GF-D8 (cell line): ENCODE measurements around the gene RTN4RL1.

Experiments used
- DNase-seq: peaks from one replicate; lab custom pipeline; 2025; lab: John Stamatoyannopoulos, UW

The RTN4RL1 gene

DNA sequence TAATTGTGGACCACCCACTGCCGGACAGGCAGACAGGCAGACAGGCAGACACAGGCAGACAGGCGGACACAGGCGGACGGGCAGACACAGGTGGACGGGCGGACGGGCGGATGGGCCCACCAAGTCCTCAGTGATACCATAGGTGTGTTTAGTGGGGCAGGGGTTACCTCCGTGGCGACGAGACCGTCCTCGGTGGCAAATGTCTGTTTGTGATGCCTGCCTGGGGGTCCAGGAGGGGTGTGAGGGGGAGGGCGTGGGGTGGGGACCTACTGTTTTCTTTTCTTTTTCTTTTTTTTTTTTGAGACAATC lies 76.7 kb downstream of the RTN4RL1 start:
- DNase-seq, result no peak

DNA sequence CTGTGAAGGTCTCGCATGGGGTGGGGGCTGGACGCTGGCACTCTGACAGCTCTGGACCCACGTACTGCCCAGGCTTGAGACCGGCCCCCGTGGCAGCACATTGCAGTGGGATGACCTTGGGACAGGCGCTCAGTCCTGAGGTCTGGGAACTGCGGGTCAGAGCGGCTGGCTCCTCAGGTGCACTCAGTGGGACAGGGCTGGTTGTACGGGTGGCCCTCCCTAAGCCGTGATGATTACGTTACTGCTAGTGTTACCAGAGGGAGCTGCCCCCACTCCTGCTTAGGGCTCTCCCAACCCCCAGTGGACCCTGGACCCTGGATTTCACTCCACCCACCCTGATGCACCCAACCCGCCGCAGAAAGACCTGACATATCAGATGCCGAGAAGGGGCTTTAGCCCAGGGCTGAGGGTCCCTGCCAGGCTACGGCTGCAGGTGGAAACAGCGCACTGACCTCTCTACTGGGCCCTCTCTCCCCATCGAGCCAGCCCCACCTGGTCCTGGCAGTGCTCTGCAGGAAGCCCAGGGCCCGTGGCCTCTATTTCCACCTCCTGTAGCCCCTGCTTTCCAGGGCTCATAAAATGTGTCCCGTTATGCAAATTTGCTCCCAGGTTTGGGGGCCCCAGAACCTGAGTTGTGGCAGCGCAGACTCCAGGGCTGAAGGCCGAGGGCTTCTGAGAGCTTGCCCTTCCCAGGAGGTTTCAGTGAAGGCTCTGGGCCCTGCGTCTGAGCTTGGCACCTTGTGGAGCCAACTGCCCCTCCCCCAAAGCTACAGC lies 77.2 kb downstream of the RTN4RL1 start:
- DNase-seq, result no peak

GRCh38 chr17:1947229-1947742 lies 77.8 kb downstream of the RTN4RL1 start:
- no peak for DNase-seq

- DNase-seq, result no peak
These were observed 78.9 kb downstream of the RTN4RL1 start for GRCh38 chr17:1946021-1946932.

DNA sequence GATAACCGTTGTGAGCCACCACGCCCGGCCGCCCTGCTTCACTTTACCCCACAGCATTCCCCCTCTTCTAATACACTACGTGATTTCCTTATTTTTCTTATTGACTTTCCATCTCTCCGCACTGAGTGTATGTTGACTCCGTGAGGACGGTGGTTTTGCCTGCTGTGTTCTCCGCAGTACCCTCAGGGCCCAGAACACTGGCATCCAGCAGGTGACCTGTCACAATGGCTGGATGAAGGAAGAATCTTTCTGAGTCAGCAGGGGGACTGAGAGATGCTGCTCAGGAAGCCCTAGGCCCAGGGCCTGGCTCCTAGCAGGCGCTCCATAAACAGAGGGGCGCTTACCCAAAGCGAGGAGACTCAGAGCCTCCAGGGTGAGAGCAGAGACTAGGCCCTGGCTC lies 79.5 kb downstream of the RTN4RL1 start:
- DNase-seq, result no peak

- no peak for DNase-seq
These were observed 81.7 kb downstream of the RTN4RL1 start for GRCh38 chr17:1943436-1943831.

DNA sequence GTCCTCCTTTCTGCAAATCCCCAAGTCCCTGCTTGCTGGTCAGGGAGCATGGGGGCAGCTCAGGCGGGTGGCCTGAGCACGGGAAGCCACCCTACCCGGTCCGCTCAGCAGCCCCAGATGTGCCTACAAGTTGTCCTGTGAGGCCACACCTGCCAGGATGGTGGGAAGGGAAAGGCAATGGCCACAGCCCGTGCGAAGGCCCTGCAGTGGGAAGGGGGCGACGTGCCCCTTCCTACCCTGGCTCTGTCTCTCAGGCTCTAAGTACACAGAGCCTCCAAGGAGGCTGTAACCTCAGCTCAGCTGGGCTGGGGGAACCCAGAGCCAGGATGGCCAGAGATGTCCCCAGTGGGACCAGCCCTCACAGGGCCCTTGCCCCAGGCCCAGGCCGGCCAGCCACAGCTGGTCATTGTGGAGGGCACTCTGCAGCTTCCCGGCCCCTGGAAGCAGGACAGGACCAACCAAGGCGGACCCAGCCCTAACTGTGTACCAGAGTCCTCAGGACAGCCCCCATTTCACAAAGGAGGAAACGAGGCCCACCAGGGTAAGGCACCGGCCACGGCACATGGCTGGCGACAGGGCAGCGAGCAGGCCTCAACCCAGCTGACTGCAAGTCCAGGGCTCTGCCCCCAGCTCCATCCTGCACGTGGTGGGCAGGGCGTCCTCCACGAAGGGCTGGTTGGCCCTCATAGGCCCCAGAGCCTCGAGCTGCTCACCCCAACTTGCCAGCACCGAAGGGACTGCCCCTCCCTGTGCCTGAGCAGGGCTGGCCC lies 82.3 kb downstream of the RTN4RL1 start:
- no peak for DNase-seq

- no peak for DNase-seq
These were observed 83.1 kb downstream of the RTN4RL1 start for GRCh38 chr17:1942066-1942365.

DNA sequence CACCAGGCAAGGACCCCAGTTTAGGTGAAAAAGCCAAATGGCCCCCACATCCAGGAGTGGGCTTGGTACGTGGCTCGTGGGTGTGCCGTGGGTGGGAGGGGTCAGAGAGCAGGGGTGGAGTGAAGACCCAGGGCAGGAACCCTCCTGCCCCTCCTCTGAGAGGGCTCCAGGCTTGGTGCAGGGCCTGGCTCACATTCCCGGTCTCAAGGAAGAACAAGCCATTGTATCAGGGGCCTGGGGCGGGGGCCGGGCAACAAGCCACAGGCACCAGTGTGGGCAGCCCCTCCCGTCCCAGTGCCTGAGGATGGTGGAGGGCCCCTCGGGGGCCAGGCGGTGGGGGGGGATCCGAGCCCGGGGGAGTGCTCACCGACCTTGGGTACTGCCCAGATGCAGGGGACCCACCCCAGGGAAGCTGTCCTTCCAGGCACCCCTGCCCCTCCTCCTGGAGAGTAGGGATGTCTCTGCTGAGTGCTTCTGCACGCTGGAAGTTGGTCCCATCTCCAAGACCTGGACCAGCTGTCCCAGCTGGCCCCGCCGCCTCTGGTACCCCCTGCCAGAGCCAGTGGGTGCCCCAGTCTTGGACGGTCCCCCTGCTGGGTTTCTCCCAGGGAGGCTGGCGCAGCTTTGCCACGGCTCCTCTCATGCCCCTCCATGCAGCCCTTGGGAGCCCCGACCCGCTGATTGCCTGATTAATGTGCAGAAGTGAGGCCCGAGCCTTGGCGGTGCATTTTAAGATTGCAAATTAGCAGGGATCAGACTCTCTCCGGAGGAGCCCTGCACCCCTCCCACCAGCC lies 83.7 kb downstream of the RTN4RL1 start:
- DNase-seq, result no peak

GRCh38 chr17:1940810-1941185 lies 84.3 kb downstream of the RTN4RL1 start:
- no peak for DNase-seq

- no peak for DNase-seq
These were observed 84.9 kb downstream of the RTN4RL1 start for GRCh38 chr17:1939981-1940809.

GRCh38 chr17:1937461-1937860 lies 87.7 kb downstream of the RTN4RL1 start:
- DNase-seq, result no peak

DNA sequence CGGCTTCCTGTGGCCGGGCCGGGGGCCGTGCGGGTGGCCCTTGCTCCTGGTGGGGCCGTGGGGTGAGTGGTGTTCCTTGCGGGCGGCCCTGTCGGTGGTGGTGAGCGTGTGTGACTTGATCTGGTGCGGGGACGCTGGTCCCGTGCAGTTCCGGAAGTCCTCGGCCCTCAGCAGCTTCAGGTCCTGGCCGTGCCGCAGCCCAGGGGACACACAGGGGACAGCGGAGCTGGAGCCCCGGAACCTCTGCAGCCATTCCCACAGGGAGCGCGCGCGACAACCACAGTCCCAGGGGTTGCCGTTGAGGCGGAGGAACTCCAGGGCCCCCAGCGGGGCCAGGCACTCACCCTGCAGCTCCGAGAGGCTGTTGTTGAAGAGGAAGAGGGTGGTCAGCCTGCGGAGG lies 88.4 kb downstream of the RTN4RL1 start:
- DNase-seq, result no peak

DNA sequence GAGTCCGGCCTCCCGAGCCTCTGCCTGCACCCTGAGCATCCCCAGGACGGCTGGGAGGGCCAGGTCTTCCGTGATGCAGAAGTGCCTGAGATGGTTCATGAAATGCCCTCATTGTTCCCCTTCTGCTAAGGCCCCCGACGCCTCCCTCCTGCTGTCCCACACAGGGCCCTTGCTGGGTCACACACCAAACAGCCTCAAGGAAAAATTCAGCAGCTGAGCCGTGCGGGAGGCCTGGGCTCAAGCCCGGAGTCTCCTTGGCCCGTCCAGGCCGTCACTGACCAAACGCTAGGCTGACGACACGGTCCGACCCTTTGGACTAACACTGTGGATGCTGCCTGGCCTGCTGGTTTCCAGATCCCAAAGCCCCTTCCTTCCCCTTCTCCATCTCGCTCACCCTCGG lies 90.2 kb downstream of the RTN4RL1 start:
- no peak for DNase-seq

DNA sequence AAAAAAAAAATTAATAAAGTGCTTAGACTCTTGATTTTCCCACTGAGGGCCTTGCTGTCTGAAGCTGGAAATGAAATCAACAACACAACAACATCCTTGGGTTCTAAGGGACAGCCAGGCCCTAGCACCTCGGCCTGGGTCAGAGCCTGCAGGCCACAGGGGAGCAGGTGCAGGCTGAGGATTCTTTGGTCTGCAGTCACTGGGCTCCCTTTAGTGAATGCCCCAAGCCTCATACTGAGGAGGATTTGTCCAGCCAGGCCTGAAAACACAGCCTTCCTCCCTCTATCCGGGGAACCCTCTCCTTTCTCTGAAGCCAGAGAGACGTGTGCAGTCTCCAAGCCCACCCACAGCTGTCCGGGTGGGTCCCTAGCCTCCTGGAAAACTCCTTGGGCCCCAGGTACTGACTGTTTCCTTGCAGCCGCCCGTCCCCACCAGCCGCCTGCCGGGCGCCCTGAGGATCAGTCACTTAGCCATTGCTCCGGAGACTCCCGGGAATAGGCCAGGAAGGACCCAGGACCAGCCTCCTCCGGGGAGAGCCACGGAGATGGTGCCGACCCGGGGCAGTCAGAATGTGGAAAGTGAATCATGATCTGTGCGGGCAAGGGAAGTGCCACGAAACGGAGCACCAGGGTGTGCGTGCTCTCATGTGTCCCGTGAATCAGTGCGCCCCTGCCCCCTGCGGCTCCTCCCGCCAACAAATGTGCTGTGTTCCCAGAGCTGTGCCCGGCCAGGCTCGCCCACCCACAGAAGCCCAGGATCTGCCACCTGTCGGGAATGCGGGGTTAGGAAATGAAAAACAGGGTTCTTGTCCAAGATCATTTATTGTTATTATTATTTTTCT lies 91.0 kb downstream of the RTN4RL1 start:
- no peak for DNase-seq

DNA sequence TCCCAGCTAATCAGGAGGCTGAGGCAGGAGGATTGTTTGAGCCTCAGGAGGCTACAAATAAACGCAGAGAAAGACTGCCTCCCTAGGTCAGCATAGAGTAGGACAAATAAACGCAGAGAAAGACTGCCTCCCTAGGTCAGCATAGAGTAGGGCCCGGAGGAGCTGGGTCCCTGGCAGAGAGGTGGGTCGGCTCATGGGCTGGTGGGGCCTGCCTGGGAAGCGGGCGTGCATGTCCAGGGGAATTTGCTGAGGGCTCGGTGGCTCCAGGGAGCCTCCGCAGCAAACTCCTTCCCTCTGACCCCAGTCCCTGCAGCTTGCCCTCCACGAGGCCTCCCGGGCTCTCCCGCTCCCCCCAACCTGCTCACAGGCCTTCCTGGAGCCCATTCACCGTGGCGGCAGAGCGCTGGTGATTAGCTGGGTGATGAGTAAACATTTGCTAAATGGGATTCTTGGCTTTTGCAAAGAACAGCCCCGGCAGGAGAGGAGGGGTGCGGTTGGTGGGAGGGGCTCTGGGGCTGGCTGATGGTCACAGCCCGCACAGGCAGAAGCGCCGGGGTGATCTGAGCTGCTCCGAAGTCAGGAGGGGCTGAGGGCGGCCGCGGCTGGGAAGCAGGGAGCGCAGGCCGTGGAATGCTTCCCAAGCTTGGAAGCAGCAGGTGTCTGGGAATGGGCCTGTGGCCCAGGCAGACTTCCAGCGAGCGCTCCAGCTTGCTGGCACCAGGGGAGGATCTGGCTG lies 93.1 kb downstream of the RTN4RL1 start:
- DNase-seq, result no peak

DNA sequence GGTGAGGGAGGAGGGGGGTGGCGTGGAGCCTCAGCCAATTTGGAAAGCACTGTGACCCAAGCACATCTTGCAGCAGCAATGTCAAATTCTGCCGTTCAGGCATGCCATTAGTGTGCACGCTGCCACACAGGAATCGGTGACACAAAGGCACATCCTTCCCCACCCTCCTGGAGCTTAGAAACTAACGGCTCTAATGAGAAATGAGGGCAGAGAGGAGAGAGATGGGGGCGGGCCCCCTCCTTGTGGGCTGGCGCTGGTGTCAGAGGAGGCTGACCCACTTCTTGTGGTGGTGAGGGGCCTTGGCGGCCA lies 94.8 kb downstream of the RTN4RL1 start:
- no peak for DNase-seq

DNA sequence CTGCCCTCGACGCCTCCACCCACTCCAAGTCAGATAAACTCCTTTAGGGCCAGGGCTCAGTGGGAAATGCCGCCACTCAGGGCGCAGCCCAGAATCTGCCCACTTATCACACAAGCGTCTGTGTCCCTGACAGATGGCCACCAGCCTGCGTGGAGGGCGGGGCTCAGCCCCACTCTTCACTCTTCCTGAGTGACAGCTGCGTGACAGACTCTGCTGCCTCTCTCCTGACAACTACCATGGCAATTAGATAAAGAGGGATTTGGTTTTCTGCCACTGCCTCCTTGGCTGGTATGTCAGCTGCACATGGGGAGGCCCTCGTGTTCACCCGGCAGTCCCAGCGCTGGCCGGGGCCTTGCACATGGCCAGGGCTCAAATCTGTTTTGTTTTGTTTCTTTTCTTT lies 96.2 kb downstream of the RTN4RL1 start:
- no peak for DNase-seq

GRCh38 chr17:1920948-1921351 lies 104.2 kb downstream of the RTN4RL1 start:
- no peak for DNase-seq

DNA sequence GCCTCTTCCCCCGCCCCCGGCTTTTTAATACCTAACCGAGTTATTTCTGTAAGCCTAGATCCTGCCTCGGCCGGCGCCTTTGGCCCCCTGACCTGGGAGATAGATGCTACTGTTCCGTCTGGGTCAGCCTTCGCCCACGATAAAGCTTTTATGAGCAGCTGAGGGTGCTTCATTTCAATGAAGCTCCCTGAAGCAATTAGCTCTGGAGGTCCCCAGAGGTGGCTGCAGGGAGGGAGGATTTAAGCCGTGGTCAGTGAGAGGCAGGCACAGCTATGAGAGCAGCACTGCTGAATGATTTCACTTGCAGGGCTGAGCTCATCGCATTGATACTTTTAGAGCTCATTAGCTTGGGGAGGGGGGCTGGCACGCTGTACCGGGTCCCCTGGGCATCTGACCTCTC lies 105.9 kb downstream of the RTN4RL1 start:
- no peak for DNase-seq
